GM18502 (cell line): Measurements from ENCODE around the gene ARHGEF28.

Experiments used
- ATAC-seq: cut with Tn5 transposase; IDR thresholded peaks from one replicate; pipeline ENCODE4 v1.9.1; 2021; ENCODE audit warnings: mild to moderate bottlenecking; ENCODE audit not compliant: unreplicated experiment, poor library complexity

ARHGEF28 gene

DNA sequence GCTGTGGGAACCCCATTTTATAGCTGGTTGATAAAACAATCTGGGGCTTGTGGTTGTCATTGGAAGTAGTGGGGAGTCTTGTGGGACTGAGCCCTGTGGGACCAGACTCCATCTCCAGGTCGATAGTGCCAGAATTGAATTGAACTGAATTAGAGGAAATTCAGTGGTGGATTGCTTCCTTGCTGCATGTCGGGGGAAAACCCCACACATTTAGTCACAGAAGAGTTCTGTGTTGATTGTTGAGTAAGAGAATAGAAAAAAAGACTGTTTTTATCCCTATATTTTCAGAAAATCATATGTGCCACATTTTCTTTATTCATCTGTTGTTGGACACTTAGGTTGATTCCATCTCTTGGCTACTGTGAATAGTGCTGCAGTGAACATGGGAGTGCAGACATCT is 209.7 kb downstream of the ARHGEF28 start:
- no peak for ATAC-seq

DNA sequence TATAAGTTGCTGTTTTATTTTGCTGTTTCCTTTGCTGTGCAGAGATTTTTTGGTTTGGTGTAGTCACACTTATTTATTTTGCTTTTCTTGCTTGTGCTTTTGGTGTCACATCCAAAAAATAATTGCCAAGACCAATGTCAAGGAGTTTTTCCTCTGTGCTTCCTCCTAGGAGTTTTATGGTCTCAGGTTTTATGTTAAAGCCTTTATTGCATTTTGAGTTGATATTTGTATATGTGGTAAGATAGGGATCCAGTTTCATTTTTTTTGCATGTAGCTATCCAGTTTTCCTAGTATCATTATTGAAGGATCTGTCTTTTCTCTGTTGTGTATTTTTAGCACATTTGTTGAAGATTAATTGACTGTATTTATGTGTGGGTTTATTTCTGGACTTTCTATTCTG is 210.6 kb downstream of the ARHGEF28 start:
- no peak for ATAC-seq

- no peak for ATAC-seq
Measured at GRCh38 chr5:73838901-73839300, 212.9 kb downstream of the ARHGEF28 start.

DNA sequence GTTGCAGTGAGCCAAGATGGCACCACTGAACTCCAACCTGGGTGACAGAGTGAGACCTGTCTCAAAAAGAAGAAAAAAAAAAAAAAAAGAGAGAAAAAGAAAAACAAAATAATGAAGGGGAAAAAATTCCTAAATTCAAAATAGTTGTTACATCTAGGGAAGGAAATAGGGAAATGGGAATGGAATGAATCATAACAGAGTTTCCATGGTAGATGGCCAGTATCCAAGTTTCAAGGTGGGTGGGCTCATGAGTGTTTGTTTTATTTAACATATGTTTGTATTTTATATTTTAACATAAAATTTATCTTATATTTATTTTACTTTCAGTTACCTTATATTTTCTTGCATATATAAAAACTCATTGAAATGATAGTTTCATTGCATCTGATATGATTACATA is 215.6 kb downstream of the ARHGEF28 start:
- no peak for ATAC-seq

DNA sequence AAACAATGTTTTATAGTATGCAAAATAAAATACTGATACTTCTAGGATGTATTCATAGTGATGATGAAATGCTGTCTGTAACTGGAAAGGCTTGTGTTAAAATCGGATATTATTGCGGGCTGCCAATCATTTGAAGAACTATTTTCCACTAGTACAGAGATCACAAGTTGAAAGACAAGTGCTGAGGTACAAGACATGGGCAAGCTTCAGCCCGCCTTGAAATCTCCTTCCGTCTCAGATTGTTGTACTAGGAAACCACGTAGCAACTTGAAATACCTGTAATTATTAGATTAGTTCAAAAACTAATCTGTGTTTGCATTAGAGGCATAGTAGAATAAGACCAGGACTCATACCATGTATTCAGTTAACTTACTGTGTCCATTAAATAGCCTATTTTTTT is 218.2 kb downstream of the ARHGEF28 start:
- ATAC-seq: no peak

GRCh38 chr5:73851471-73852181 is 225.6 kb downstream of the ARHGEF28 start:
- no peak for ATAC-seq

- no peak for ATAC-seq
Measured at GRCh38 chr5:73853091-73853490, 227.1 kb downstream of the ARHGEF28 start.

DNA sequence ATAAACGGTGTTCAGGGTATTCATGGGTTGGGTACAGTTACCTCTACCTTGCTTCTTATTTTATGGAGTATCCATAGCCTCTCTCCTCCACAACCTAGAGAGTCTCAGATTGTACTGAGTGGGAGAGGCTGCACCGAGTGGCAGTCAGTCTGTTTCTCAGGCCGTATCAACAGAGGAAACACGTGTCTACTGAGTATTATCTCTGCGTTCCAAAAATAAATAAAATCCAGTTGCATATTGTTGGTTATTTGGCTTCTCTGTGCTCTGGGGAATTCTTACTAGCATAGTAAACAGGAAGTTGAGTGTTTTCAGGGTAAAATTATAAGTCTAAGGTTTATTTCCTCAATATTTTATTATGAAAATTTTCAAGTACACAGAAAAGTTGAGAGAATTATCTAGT is 231.0 kb downstream of the ARHGEF28 start:
- no peak for ATAC-seq

- no peak for ATAC-seq
Measured at GRCh38 chr5:73857446-73857845, 231.4 kb downstream of the ARHGEF28 start.

DNA sequence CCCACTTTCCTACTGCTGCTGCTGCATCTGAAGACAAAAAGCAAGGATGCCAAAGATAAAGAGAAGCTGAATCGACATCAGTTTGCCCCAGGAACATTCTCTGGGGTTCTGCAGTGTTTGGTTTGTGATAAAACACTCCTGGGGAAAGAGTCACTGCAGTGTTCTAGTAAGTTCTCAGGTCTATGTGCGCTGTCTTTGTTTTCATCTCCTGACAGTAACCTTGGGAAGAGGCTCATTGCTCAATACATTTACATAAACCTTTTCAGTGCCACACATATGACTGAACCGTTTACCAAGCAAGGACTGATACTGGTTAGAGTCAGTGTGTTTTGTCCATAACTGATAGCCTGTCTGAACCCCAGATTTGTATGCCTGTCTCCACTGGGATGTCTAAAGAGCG is 232.1 kb downstream of the ARHGEF28 start:
- ATAC-seq: no peak

DNA sequence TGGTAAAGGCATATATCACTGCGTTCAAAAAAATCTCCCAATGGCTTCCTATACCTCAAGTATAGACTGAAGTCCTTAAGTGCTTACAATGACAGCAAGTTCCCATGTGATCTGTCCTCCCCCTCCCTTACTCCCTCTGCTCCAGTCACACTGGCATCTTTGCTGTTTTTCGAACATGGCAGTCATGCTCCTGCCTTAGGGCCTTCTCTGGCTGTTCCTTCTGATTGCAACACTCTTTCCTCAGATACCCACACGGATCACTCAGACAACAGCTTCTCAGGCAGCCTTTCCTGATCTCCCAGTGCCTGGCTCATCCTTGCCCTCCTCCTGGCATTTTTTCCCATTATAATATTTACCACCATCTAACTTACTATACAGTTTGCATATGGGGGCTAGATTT is 232.8 kb downstream of the ARHGEF28 start:
- no peak for ATAC-seq

DNA sequence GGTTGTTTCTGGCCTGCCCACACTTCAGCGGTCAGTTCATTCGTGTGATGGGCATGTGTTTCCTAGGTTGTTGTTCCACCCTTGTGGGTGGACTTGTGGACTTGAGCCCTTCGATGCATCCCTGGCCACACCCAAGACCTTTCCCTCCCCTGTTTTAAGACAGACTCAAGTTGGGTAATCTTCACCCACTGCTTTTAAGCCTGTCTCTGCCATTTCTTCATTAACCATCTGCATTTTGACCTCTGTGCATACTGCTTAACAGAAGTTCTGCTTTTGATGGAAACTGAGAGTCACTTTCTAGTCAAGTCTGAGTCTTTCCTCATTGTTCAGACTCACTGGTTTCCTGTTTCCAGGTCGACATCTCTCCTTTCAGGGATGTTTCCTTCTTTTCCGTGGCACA is 233.7 kb downstream of the ARHGEF28 start:
- ATAC-seq: no peak

- no peak for ATAC-seq
Measured at GRCh38 chr5:73861313-73861988, 235.5 kb downstream of the ARHGEF28 start.

GRCh38 chr5:73862796-73863195 is 236.8 kb downstream of the ARHGEF28 start:
- no peak for ATAC-seq

DNA sequence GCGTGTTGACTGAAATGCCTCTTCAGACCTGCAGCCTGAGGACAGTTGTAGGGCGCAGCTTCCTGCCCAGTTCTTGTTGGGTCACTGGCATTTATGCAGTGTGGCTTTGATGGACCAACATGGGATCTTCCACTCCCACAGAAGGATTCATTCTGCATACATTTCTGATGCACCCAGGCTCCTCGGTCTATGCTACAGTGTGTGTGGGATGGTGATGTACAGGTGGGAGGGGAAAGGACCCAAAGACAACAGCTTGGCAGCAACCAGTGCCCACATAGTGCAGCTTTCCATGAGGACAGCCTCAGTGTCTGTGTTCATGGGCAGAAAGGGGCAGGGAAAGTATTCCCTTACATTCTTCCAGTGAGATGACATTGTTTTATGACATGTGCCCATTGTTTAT is 237.9 kb downstream of the ARHGEF28 start:
- no peak for ATAC-seq

DNA sequence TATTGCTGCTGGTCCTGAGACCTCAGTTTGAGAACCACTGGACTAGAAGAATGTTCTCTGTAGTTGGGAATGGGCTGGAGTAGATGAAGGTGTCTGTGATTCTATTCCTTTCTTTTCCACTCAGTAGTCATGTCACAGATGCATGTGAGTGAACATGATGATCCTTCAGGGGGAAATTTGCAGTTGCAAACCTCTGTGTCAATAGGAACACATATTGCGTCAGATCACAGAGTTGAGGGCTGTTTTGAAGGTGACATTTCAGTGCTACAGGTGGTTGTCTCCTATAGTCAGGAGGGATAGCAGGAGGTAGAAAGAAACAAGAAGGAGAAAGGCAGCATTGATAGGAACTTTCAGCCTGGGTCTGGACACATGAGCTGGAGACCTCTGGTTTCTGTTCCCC is 239.3 kb downstream of the ARHGEF28 start:
- ATAC-seq: no peak

GRCh38 chr5:73867345-73868335 is 241.6 kb downstream of the ARHGEF28 start:
- no peak for ATAC-seq

GRCh38 chr5:73883646-73884045 is 257.6 kb downstream of the ARHGEF28 start:
- no peak for ATAC-seq

GRCh38 chr5:73887688-73888087 is 261.7 kb downstream of the ARHGEF28 start:
- no peak for ATAC-seq

DNA sequence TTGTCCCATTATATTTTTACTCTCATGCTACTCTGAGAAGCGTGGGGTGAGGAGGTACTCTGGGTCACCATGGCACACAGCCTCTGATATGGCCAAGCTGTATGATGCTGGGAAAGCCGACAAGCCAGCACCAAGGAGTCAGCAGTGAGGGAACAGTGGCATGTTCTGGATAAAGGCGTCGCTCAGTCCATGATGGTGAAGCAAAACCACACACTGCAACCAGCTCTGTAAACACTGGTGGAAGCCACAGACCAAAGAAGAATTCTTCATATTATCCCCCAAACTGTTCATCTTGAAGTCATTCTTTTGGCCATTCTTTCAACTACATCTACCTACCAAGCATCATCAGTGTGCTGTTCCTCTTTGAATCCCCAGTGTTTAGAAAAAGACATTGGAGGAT is 264.6 kb downstream of the ARHGEF28 start:
- no peak for ATAC-seq

DNA sequence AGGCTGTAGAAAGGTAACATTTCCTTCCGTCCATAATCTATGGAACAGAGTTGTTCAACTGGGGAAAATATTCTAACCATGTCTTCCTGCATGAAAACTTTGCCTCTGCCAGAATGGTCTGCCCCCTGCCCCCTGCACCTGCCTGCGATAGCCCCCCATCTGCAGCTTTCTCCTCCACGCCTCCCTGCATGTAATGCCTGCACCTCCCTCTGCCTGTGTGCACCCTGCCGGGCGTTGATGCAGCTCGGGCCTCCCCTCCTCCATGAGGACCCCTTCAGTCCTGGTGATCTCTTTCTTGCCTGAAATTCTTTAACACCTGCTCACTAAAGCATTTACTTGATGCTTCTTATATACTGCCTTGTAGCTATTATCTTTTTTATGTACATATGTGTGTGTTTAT is 266.2 kb downstream of the ARHGEF28 start:
- no peak for ATAC-seq
